Transverse colon (tissue), 4 donors: ENCODE measurements around the gene TIMM10B. TPM values are rescaled to one million over a fixed set of nuclear protein-coding genes. Genes with fewer than 3 reads are reported as not detected.
A peak's percentile ranks its signal among the peaks of the same experiment; 100 is the strongest.

Experiments
- DNase-seq: peaks from one replicate; pipeline ENCODE4 v3.0.0-alpha.2; 2019
- H3K27ac ChIP-seq, 4 donors: fragments of 200-600 bp; sonication (generic); 2 replicates each; pipeline ENCODE4 v1.5.1; 2016 to 2018; ENCODE audit warnings: inconsistent platforms in 4 of 4
- H3K27me3 ChIP-seq: fragments of 200-600 bp; sonication (generic); 2 replicates; pipeline ENCODE4 v1.5.1; 2017; ENCODE audit warnings: inconsistent platforms
- H3K36me3 ChIP-seq, 4 donors: fragments of 200-600 bp; sonication (generic); 2 replicates each; pipeline ENCODE4 v1.5.1; 2017 to 2019; ENCODE audit warnings: inconsistent platforms in 4 of 4
- H3K4me1 ChIP-seq, 4 donors: fragments of 200-600 bp; sonication (generic); 2 replicates each; pipeline ENCODE4 v1.5.1; 2017 to 2020; ENCODE audit warnings: inconsistent platforms in 4 of 4
- H3K4me3 ChIP-seq, 4 donors: fragments of 200-600 bp; sonication (generic); 1 replicate in 1 of 4; 2 replicates in 3 of 4; pipeline versions ENCODE4 v1.5.1 to v1.6.1; 2017 to 2019; ENCODE audit warnings: inconsistent platforms in 4 of 4
- H3K9me3 ChIP-seq, 2 donors: fragments of 200-600 bp; sonication (generic); 2 replicates each; pipeline ENCODE4 v1.5.1; 2017 to 2019; ENCODE audit warnings: inconsistent platforms in 2 of 2
- EP300 ChIP-seq: sonication (generic); formaldehyde crosslinking; IDR thresholded peaks from one replicate; pipeline ENCODE4 v1.6.1; 2017; ENCODE audit warnings: antibody characterized with exemption, low read depth
- POLR2A ChIP-seq: fragments of 450-650 bp; IDR thresholded peaks from one replicate; pipeline ENCODE4 v1.6.1; 2016; ENCODE audit warnings: antibody characterized with exemption, mild to moderate bottlenecking, moderate library complexity
- POLR2AphosphoS5 ChIP-seq, 3 donors: sonication (generic); formaldehyde crosslinking; IDR thresholded peaks; one replicate each; pipeline ENCODE4 v1.6.1; 2016; ENCODE audit warnings: antibody characterized with exemption in 3 of 3
- WGBS, 2 donors: methylation state at CpG; one replicate each; pipeline ENCODE4 v1.1.5; 2018; ENCODE audit warnings: low coverage in 1 of 2; 5-methylcytosine and 5-hydroxymethylcytosine counted together
- in situ Hi-C, 4 donors: fragments of 200-750 bp; cut with MboI; loops; one replicate each; pipeline versions ENCODE4 v1.15.0 to v1.15.1; 2017; ENCODE audit warnings: low sequenced_read_pairs in 3 of 4, low pct_ligation_motif_present in 1 of 4, low pct_unique_long_range_greater_than_20kb in 1 of 4
- intact Hi-C: fragments of 100-400 bp; cut with DNase I; formaldehyde crosslinking; loops from one replicate; pipeline ENCODE4 v1.15.1; 2023; ENCODE audit warnings: low total_unique reads
- total RNA-seq, 4 donors: library from RNA; depleted of rRNA; stranded (reverse); fragments of >200 nt; gene quantifications; one replicate each; pipeline ENCODE4 v1.1.0, GENCODE V29; 2016
- TF ChIP-seq, protein P1 (sequence below), 5 experiments: fragments of 200-600 bp in 3 of 5; fragments of 450-650 bp in 2 of 5; sonication (generic) in 3 of 5; IDR thresholded peaks; 1 replicate in 2 of 5; 2 replicates in 3 of 5; pipeline ENCODE4 v1.5.1; 2016 to 2017; ENCODE audit warnings: antibody characterized with exemption in 5 of 5, inconsistent platforms in 3 of 5, mild to moderate bottlenecking in 2 of 5, moderate library complexity in 1 of 5

The TIMM10B gene
- total RNA-seq, 4 donors from 2014 or later = 19.1 to 40.2 (median 30.3) TPM

- DNase-seq = no peak
- Histone ChIP-seq H3K9me3 (no peaks in the 10 kb centered on the region), H3K27ac (peak overlapping the region; percentile 92 to 99 (median 97)), H3K27me3 (no peaks in the 10 kb centered on the region), H3K36me3 (peaks cover 0 to 9% (median 0%) of the 10 kb centered on the region in 4 donors), H3K4me1 (peaks cover 11 to 54% (median 38%) of the 10 kb centered on the region in 4 donors), H3K4me3 (peak overlapping the region in 1 of 4 donors; percentile 75)
- WGBS, 2 donors = 66% methylated on average over 3 of the region's 3 CpGs; no CpG with 5 or more reads in 1 of the 2 donors
- TF ChIP-seq POLR2A = no peak
- TF ChIP-seq, protein P1, sequence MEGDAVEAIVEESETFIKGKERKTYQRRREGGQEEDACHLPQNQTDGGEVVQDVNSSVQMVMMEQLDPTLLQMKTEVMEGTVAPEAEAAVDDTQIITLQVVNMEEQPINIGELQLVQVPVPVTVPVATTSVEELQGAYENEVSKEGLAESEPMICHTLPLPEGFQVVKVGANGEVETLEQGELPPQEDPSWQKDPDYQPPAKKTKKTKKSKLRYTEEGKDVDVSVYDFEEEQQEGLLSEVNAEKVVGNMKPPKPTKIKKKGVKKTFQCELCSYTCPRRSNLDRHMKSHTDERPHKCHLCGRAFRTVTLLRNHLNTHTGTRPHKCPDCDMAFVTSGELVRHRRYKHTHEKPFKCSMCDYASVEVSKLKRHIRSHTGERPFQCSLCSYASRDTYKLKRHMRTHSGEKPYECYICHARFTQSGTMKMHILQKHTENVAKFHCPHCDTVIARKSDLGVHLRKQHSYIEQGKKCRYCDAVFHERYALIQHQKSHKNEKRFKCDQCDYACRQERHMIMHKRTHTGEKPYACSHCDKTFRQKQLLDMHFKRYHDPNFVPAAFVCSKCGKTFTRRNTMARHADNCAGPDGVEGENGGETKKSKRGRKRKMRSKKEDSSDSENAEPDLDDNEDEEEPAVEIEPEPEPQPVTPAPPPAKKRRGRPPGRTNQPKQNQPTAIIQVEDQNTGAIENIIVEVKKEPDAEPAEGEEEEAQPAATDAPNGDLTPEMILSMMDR (IDR thresholded peaks at IDR 0.05) = no peak
- no peak for TF ChIP-seq POLR2AphosphoS5 (IDR thresholded peaks at IDR 0.05)
- TF ChIP-seq EP300 = no peak
- in situ Hi-C loops (loop anchor here in 1 of 4 donors (10.0 kb wide), 1 partner anchor 130 kb away; the partner anchor contains the start of genes ILK and RRP8), intact Hi-C loops (no loop called here)
Measured at GRCh38 chr11:6474806-6475500, 6.3 kb upstream of the TIMM10B start.

DNA sequence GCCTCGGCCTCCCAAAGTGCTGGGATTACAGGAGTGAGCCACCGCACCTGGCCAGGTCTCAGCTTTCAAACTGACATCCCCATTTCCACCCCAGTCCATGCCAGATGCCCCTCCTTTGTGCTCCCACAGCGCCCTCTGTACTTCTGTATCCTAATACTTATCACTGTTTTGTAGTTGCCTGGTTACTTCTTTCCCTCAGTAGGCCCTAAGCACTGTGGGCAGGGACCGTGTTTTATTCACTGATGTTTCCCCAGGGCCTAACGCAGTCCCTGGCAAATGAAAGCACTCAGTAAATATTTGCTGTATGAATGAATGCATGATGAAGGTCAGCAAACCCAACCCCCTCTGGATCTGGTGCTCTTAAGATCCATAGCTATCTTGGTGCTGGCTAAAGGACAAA is 5.4 kb upstream of the TIMM10B start:
- WGBS, 2 donors = 70% methylated on average over 5 of the region's 5 CpGs; no CpG with 5 or more reads in 1 of the 2 donors
- Histone ChIP-seq H3K4me1 (peaks cover 9 to 52% (median 44%) of the 10 kb centered on the region in 4 donors), H3K27me3 (no peaks in the 10 kb centered on the region), H3K4me3 (no peak overlapping the region), H3K9me3 (no peaks in the 10 kb centered on the region), H3K27ac (peak overlapping the region; percentile 92 to 99 (median 97)), H3K36me3 (peaks cover 0 to 9% (median 0%) of the 10 kb centered on the region in 4 donors)
- in situ Hi-C loops = loop anchor here in 1 of 4 donors (10.0 kb wide), 1 partner anchor 129 kb away; the partner anchor contains the start of genes ILK and RRP8
- intact Hi-C loops = no loop called here
- no peak for DNase-seq
- TF ChIP-seq, protein P1 (IDR thresholded peaks at IDR 0.05) = no peak

DNA sequence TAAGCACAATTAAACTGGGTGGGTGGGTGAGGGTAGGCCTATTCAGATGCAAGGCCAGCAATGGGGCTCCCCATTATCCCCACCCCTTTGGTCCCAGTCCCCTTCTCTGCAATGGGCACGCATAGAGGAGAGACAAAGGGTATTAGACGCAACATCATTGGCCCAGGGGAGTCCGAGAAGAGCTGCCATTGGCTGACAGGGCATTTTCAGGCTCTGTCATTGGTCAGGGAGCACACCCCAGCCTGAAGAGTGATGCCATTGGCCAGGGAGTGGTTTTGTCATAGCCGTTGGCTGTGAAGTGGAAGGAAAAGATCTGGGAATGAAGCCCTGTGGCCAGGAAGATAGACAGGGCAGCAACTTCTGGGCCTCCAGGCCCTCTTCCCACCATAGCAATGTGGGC is 4.7 kb upstream of the TIMM10B start:
- peaks cover 0 to 9% (median 0%) of the 10 kb centered on the region in 4 donors for H3K36me3 ChIP-seq
- H3K4me1 ChIP-seq = peaks cover 9 to 48% (median 44%) of the 10 kb centered on the region in 4 donors
- intact Hi-C loops = no loop called here
- 88% methylated on average over 4 of the region's 4 CpGs; no CpG with 5 or more reads in 1 of the 2 donors for WGBS, 2 donors
- H3K9me3 ChIP-seq = no peaks in the 10 kb centered on the region
- in situ Hi-C loops = loop anchor here in 1 of 4 donors (10.0 kb wide), 1 partner anchor 128 kb away; the partner anchor contains the start of genes ILK and RRP8
- no peak overlapping the region for H3K4me3 ChIP-seq
- TF ChIP-seq POLR2A (no peak), POLR2AphosphoS5 (IDR thresholded peaks at IDR 0.05) (no peak), EP300 (no peak)
- TF ChIP-seq, protein P1 (IDR thresholded peaks at IDR 0.05) = no peak
- no peak for DNase-seq
- H3K27ac ChIP-seq = peak overlapping the region in 3 of 4 donors; percentile 92 to 99 (median 97)
- H3K27me3 ChIP-seq = no peaks in the 10 kb centered on the region

GRCh38 chr11:6480299-6480914 is 894 bp upstream of the TIMM10B start:
- no peak for DNase-seq
- peak overlapping the region; percentile 91 to 96 (median 94) for H3K27ac ChIP-seq
- in situ Hi-C loops = loop anchor here in 1 of 4 donors (10.0 kb wide), 1 partner anchor 246 kb away; the partner anchor contains the start of genes CNGA4 and FHIP1B
- H3K36me3 ChIP-seq = peaks cover 0 to 9% (median 0%) of the 10 kb centered on the region in 4 donors
- intact Hi-C loops = no loop called here
- TF ChIP-seq EP300 (no peak), POLR2A (no peak), POLR2AphosphoS5 (IDR thresholded peaks at IDR 0.05) (no peak)
- TF ChIP-seq, protein P1 (IDR thresholded peaks at IDR 0.05) = no peak
- no peaks in the 10 kb centered on the region for H3K27me3 ChIP-seq
- H3K4me3 ChIP-seq = peak overlapping the region; percentile 64 to 88 (median 66)
- H3K4me1 ChIP-seq = peaks cover 13 to 42% (median 36%) of the 10 kb centered on the region in 4 donors
- WGBS, 2 donors = 52 to 61% methylated on average over 6 to 9 of the region's 9 CpGs
- H3K9me3 ChIP-seq = no peaks in the 10 kb centered on the region
